Measurements from ENCODE around the gene DLEC1.
"Not testable (repeated sequence)": the region's sequence is repeated elsewhere in the genome, so short reads cannot be mapped to it uniquely, and the experiment has no call there.

The DLEC1 gene

DNA sequence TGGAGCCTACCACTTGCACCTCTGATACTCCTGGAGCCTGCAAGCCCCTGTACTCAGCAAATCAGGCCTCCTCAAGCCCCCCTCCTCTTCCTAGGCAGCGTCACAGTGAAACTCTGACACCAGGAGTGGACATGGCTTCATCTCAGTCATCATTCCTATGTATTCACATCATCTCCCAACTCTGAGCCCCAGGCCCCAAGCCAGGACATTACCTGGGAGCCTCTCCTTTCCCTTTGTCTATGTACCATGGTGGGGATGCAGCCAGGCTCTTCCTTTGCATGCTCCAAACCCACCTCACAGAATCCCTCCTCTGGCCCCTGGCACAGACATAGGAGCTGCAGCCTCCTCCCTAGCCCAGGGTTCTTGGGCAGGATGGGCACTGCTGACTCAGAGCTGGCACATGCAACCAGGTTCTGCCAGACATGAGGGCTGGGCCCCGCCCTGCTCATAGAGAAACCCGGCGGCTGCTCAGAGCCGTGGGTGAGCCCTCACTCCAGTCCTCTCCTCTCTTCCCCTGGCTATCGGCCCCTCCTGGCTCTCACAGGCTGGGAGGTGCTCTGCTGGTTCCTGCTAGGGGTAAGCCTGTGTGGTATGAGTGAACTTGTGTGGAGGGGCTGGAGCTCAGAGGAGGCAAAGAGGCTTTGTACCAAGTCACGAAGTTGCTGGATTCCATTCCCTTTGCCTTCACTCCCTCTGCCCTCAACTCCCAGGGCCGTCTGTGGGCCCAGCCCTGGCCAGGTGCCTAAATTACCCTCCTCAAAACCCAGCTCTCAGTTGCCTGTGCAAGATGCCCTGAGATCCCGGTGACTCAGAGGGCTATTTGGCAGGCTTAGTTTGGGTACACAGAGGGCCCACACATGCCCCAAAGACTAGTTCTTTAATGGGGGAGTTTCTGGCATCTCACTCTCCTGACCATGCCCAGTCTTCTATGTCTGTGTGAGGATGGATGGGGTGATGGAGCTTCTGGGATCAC lies 7.7 kb upstream of the DLEC1 start:
- Histone ChIP-seq H3K27ac (ENCODE audit: low read depth, low read length) (no peak overlapping the region), H3K36me3 (ENCODE audit: insufficient read depth, low read length) (no peaks in the 10 kb centered on the region), H3K9ac (ENCODE audit: low read depth, low read length) (no peak overlapping the region), H3K4me1 (ENCODE audit: insufficient read depth, low read length) (no peaks in the 10 kb centered on the region), H3K9me3 (ENCODE audit: insufficient read depth, low read depth, low read length) (no peaks in the 10 kb centered on the region), H3K4me3 (ENCODE audit: low read length) (no peak overlapping the region), H3K27me3 (ENCODE audit: insufficient read depth, low read length) (peaks cover 63% of the 10 kb centered on the region)
- 81% methylated on average over 8 of the region's 9 CpGs for WGBS

DNA sequence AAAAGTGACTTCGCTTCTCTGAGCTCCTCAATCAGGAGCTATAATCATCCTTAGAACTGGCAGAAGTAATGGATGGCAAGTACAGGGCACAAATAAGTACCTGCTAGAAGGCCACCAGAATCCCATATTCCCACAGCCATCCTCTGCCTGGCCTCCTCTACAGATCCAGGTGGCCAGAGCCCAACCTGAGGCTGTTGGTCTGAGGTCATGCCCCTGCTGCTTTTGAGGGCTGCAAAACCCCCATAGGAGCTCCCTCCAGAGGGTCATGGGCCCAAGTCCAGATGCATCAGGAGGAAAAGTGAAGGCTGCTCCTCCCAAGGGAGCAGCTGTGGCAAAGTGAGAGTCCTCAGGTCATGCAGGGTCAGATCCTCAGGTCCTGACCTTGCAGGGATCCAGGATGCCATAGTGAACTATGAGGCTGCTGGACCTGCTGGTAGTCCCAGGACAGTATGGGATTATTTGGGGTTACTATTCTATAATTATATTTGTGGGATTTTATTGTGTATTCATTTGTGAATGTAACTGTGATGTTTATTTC lies 6.6 kb upstream of the DLEC1 start:
- Histone ChIP-seq H3K27me3 (ENCODE audit: insufficient read depth, low read length) (peaks cover 52% of the 10 kb centered on the region), H3K9ac (ENCODE audit: low read depth, low read length) (no peak overlapping the region), H3K4me3 (ENCODE audit: low read length) (no peak overlapping the region), H3K36me3 (ENCODE audit: insufficient read depth, low read length) (no peaks in the 10 kb centered on the region), H3K27ac (ENCODE audit: low read depth, low read length) (no peak overlapping the region), H3K4me1 (ENCODE audit: insufficient read depth, low read length) (peaks cover 4% of the 10 kb centered on the region; the same call in 1 of the 2 replicates), H3K9me3 (ENCODE audit: insufficient read depth, low read depth, low read length) (no peaks in the 10 kb centered on the region)
- 83% methylated on average over 1 of the region's 1 CpG for WGBS

DNA sequence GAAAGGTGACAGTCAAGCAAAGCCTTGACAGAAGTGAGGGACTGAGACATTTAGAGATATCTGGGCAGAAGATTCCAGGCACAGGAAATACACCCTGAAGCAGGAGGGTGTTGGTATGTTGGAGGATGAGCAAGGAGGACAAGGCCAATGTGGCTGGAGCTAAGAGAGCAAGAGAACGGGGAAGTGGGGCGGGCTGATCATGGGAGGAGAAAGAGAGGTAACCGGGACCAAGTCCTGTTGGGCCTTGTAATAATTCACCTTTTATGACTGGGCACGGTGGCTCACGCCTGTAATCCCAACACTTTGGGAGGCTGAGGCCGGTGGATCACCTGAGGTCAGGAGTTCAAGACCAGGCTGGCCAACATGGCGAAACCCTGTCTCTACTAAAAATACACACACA lies 5.4 kb upstream of the DLEC1 start:
- H3K36me3 ChIP-seq (ENCODE audit: insufficient read depth, low read length); H3K9me3 ChIP-seq (ENCODE audit: insufficient read depth, low read depth, low read length); H3K9ac ChIP-seq (ENCODE audit: low read depth, low read length); H3K4me1 ChIP-seq (ENCODE audit: insufficient read depth, low read length); H3K4me3 ChIP-seq (ENCODE audit: low read length); H3K27ac ChIP-seq (ENCODE audit: low read depth, low read length): not testable (repeated sequence)
- WGBS: 97% methylated on average over 6 of the region's 7 CpGs
- H3K27me3 ChIP-seq (ENCODE audit: insufficient read depth, low read length): peaks cover 42% of the 10 kb centered on the region

DNA sequence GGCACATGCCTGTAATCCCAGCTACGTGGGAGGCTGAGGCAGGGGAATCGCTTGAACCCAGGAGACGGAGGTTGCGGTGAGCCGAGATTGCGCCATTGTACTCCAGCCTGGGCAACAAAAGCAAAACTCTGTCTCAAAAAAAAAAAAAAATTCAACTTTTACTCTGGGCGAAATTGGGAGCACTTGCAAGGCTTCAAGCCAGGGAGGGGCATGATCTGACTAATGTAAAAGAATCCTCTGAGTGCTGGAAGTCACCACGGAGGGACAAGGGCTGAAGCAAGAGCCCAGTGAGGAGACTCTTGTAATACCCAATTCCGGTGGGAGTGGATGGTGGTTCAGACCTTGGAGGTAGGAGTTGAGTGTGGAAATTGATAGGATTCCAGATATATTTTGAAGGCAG lies 4.7 kb upstream of the DLEC1 start:
- H3K4me1 ChIP-seq (ENCODE audit: insufficient read depth, low read length); H3K27ac ChIP-seq (ENCODE audit: low read depth, low read length); H3K36me3 ChIP-seq (ENCODE audit: insufficient read depth, low read length); H3K9ac ChIP-seq (ENCODE audit: low read depth, low read length); H3K4me3 ChIP-seq (ENCODE audit: low read length); H3K9me3 ChIP-seq (ENCODE audit: insufficient read depth, low read depth, low read length): not testable (repeated sequence)
- H3K27me3 ChIP-seq (ENCODE audit: insufficient read depth, low read length): peaks cover 42% of the 10 kb centered on the region
- WGBS: 93% methylated on average over 9 of the region's 9 CpGs

DNA sequence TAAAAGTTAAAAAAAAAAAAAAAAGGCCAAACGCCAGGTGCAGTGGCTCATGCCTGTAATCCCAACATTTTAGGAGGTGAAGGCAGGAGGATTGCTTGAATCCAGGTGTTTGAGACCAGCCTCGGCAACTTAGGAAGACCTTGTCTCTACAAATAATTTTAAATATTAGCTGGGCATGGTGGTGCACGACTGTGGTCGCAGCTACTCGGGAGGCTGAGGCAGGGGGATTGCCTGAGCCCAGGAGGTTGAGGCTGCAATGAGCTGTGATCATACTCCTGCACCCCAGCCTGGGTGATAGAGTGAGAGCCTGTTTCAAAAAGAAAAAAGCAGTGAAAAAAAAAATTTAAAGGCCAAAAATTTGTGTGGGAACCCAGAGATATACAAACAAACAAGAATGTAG lies 2.7 kb upstream of the DLEC1 start:
- Histone ChIP-seq H3K9ac (ENCODE audit: low read depth, low read length) (no peak overlapping the region), H3K27me3 (ENCODE audit: insufficient read depth, low read length) (peaks cover 39% of the 10 kb centered on the region), H3K4me1 (ENCODE audit: insufficient read depth, low read length) (peaks cover 7% of the 10 kb centered on the region; the same call in 1 of the 2 replicates), H3K27ac (ENCODE audit: low read depth, low read length) (no peak overlapping the region), H3K36me3 (ENCODE audit: insufficient read depth, low read length) (no peaks in the 10 kb centered on the region), H3K9me3 (ENCODE audit: insufficient read depth, low read depth, low read length) (no peaks in the 10 kb centered on the region), H3K4me3 (ENCODE audit: low read length) (no peak overlapping the region)
- 94% methylated on average over 5 of the region's 5 CpGs for WGBS

DNA sequence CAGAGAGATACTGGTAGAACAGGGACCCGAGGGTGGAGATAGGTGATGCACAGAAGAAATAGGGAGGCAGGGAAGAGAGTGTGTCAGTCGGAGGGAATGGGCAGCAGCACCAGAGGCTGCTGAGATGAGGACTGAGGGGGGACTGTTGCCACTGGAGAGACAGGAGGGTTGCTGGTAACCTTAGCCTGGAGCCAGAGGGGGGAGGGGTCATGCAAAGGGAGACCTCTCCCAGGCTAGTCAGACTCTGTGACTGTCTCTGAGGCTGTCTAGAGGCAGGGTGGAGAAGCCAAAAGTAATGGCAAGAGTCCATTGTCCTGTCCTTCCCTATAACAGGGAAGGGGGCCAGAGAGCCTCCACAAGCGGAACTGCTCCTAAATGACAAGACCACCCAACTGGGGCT lies 2.1 kb upstream of the DLEC1 start:
- H3K27me3 ChIP-seq (ENCODE audit: insufficient read depth, low read length): peaks cover 33% of the 10 kb centered on the region
- H3K4me1 ChIP-seq (ENCODE audit: insufficient read depth, low read length): peaks cover 7% of the 10 kb centered on the region; the same call in 1 of the 2 replicates
- H3K36me3 ChIP-seq (ENCODE audit: insufficient read depth, low read length): no peaks in the 10 kb centered on the region
- no peak overlapping the region for H3K27ac ChIP-seq (ENCODE audit: low read depth, low read length)
- H3K4me3 ChIP-seq (ENCODE audit: low read length): no peak overlapping the region
- H3K9me3 ChIP-seq (ENCODE audit: insufficient read depth, low read depth, low read length): no peaks in the 10 kb centered on the region
- no peak overlapping the region for H3K9ac ChIP-seq (ENCODE audit: low read depth, low read length)
- 81% methylated on average over 3 of the region's 3 CpGs for WGBS

DNA sequence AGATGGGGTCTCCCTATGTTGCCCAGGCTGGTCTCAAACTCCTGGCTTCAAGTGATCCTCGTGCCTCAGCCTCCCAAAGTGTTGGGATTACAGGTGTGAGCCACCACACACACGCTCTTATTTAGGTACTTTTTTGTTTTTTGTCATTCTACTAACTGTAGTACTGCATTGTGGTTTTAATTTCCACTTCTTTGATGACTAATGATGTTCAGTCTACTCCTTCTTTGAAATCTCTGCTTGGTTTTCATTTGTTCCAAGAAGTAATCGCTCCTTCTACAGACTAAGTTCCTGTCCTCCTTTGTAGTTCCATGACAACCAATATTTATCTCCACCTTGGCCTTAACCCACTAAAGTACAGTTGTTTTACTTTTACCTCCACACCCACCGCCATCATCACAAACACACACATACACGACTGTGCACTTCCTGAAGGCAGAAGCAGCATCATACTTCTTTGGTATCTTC lies 529 bp upstream of the DLEC1 start:
- H3K9me3 ChIP-seq (ENCODE audit: insufficient read depth, low read depth, low read length): no peaks in the 10 kb centered on the region
- 88% methylated on average over 4 of the region's 5 CpGs for WGBS
- H3K9ac ChIP-seq (ENCODE audit: low read depth, low read length): no peak overlapping the region
- no peak overlapping the region for H3K27ac ChIP-seq (ENCODE audit: low read depth, low read length)
- H3K36me3 ChIP-seq (ENCODE audit: insufficient read depth, low read length): no peaks in the 10 kb centered on the region
- H3K4me1 ChIP-seq (ENCODE audit: insufficient read depth, low read length): peaks cover 7% of the 10 kb centered on the region; the same call in 1 of the 2 replicates
- H3K27me3 ChIP-seq (ENCODE audit: insufficient read depth, low read length): peaks cover 24% of the 10 kb centered on the region
- peak overlapping the region; percentile 69 for H3K4me3 ChIP-seq (ENCODE audit: low read length)

DNA sequence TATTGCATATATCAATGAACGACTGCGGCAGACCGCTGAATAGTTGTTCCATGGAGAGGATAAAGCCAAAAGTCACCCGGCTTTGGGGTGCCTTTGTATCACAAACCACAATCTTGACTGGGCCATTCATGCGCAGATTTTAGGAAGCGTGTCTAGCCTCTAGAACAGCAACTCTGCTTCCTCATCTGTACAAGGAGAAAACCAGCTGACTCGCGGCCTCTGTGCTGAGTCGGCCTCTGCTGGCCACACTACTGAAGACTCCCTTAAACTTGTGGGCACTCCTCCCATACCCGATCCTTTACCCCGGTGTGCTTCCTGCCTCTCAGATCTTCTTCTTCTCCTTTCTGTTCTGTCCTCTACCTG lies 872 bp downstream of the DLEC1 start:
- peaks cover 7% of the 10 kb centered on the region; the same call in 1 of the 2 replicates for H3K4me1 ChIP-seq (ENCODE audit: insufficient read depth, low read length)
- H3K27me3 ChIP-seq (ENCODE audit: insufficient read depth, low read length): peaks cover 24% of the 10 kb centered on the region
- 52% methylated on average over 11 of the region's 11 CpGs for WGBS
- H3K4me3 ChIP-seq (ENCODE audit: low read length): peak overlapping the region; percentile 69
- H3K36me3 ChIP-seq (ENCODE audit: insufficient read depth, low read length): no peaks in the 10 kb centered on the region
- no peak overlapping the region for H3K9ac ChIP-seq (ENCODE audit: low read depth, low read length)
- no peaks in the 10 kb centered on the region for H3K9me3 ChIP-seq (ENCODE audit: insufficient read depth, low read depth, low read length)
- no peak overlapping the region for H3K27ac ChIP-seq (ENCODE audit: low read depth, low read length)

DNA sequence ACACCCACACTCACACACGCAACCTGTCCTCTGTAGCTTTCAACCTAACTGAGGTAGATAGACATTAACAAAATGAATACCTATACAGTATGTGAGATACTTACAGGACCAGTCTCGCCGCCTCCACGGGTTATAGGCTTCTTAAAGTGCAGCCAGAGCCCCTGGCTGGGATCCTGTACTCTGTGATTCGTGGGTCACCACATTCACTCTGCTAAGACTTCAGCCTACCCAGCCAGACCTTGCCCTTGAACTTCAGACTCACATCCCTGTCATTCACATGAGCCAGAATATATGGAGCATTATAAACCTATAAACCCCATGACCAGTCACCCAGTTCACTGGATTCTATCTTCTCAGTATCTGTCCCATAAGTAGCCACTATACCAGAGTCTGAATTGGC lies 1.4 kb downstream of the DLEC1 start:
- 95% methylated on average over 5 of the region's 5 CpGs for WGBS
- H3K27ac ChIP-seq (ENCODE audit: low read depth, low read length): no peak overlapping the region
- no peak overlapping the region for H3K4me3 ChIP-seq (ENCODE audit: low read length)
- peaks cover 26% of the 10 kb centered on the region for H3K27me3 ChIP-seq (ENCODE audit: insufficient read depth, low read length)
- no peaks in the 10 kb centered on the region for H3K36me3 ChIP-seq (ENCODE audit: insufficient read depth, low read length)
- no peaks in the 10 kb centered on the region for H3K9me3 ChIP-seq (ENCODE audit: insufficient read depth, low read depth, low read length)
- H3K9ac ChIP-seq (ENCODE audit: low read depth, low read length): no peak overlapping the region
- peaks cover 7% of the 10 kb centered on the region; the same call in 1 of the 2 replicates for H3K4me1 ChIP-seq (ENCODE audit: insufficient read depth, low read length)

DNA sequence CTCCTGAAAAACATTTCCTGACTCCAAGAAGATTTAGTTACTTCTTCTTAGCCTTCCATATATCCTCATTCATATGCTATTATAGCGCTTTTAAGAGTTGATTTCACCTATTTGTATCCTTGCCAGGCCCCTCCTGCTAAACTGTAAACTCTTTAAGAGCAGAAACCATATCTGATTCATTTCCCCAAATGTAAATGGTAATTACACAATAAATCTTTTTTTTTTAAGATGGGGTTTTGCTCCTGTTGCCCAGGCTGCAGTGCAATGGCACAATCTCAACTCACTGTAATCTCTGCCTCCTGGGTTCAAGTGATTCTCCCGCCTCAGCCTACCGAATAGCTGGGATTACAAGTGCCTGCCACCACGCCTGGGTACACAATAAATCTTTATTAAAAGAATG lies 4.5 kb downstream of the DLEC1 start:
- H3K4me1 ChIP-seq (ENCODE audit: insufficient read depth, low read length): peaks cover 3% of the 10 kb centered on the region; the same call in 1 of the 2 replicates
- no peak overlapping the region for H3K4me3 ChIP-seq (ENCODE audit: low read length)
- WGBS: 91% methylated on average over 4 of the region's 4 CpGs
- peaks cover 24% of the 10 kb centered on the region for H3K27me3 ChIP-seq (ENCODE audit: insufficient read depth, low read length)
- H3K27ac ChIP-seq (ENCODE audit: low read depth, low read length): no peak overlapping the region
- H3K9ac ChIP-seq (ENCODE audit: low read depth, low read length): no peak overlapping the region
- no peaks in the 10 kb centered on the region for H3K36me3 ChIP-seq (ENCODE audit: insufficient read depth, low read length)
- no peaks in the 10 kb centered on the region for H3K9me3 ChIP-seq (ENCODE audit: insufficient read depth, low read depth, low read length)

DNA sequence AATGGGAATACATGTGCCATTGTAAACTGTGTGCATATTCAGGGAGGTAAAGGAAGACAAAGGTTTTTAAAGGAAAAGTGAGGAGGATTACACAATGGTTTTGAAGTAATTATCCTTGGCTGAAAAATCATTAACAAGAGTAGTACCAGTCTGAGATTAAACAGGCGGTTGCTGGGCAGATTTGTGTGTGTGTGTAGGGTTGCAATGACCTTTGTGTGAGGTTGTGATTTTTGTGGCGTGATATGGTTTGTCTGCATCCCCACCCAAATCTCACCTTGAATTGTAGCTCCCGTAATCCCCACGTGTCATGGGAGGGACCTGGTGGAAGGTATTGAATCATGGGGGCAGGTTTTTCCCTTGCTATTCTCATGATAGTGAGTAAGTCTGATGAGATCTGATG lies 7.0 kb downstream of the DLEC1 start:
- 95% methylated on average over 3 of the region's 4 CpGs for WGBS
- no peaks in the 10 kb centered on the region for H3K4me1 ChIP-seq (ENCODE audit: insufficient read depth, low read length)
- no peak overlapping the region for H3K4me3 ChIP-seq (ENCODE audit: low read length)

More for the DNA sequence above, 7.0 kb downstream of the DLEC1 start:
- H3K27ac ChIP-seq (ENCODE audit: low read depth, low read length): no peak overlapping the region
- no peaks in the 10 kb centered on the region for H3K36me3 ChIP-seq (ENCODE audit: insufficient read depth, low read length)
- H3K27me3 ChIP-seq (ENCODE audit: insufficient read depth, low read length): 0 out of 2 replicates have a peak, but pooled peaks cover 2% of the 10 kb centered on the region
- H3K9ac ChIP-seq (ENCODE audit: low read depth, low read length): no peak overlapping the region
- no peaks in the 10 kb centered on the region for H3K9me3 ChIP-seq (ENCODE audit: insufficient read depth, low read depth, low read length)

All from HUES64 (cell line).